Liver (tissue), 9 donors: Measurements from ENCODE around the gene DSCAML1. TPM values are rescaled to one million over a fixed set of nuclear protein-coding genes. Genes with fewer than 3 reads are reported as not detected.

Experiments used
- DNase-seq: peaks from one replicate; pipeline ENCODE4 v3.0.0-alpha.2; 2017; ENCODE audit warnings: low spot score
- H3K27ac ChIP-seq, 2 donors: one replicate each; pipeline ENCODE4 v1.7.0; 2013; ENCODE audit warnings: inconsistent platforms in 2 of 2, low read length in 2 of 2, control low read depth in 1 of 2, low read depth in 1 of 2, mild to moderate bottlenecking in 1 of 2
- H3K27me3 ChIP-seq, 4 donors: one replicate each; pipeline versions ENCODE4 v1.6.1 to v1.7.0; 2013; ENCODE audit warnings: low read length in 3 of 4, inconsistent platforms in 1 of 4, mild to moderate bottlenecking in 1 of 4, moderate library complexity in 1 of 4; ENCODE audit not compliant: control insufficient read depth in 4 of 4, insufficient read depth in 4 of 4
- H3K36me3 ChIP-seq, 4 donors: one replicate each; pipeline versions ENCODE4 v1.6.1 to v1.7.0; 2013; ENCODE audit warnings: low read length in 3 of 4, mild to moderate bottlenecking in 3 of 4, low read depth in 1 of 4, moderate library complexity in 1 of 4; ENCODE audit not compliant: control insufficient read depth in 4 of 4, insufficient read depth in 3 of 4
- H3K4me1 ChIP-seq, 4 donors: one replicate each; pipeline versions ENCODE4 v1.6.1 to v1.7.0; 2013; ENCODE audit warnings: low read length in 3 of 4, mild to moderate bottlenecking in 3 of 4, moderate library complexity in 1 of 4; ENCODE audit not compliant: control insufficient read depth in 4 of 4, insufficient read depth in 4 of 4
- H3K4me3 ChIP-seq, 3 donors: one replicate each; pipeline versions ENCODE4 v1.6.1 to v1.7.0; 2013; ENCODE audit warnings: low read length in 3 of 3, control low read depth in 1 of 3, low read depth in 1 of 3, mild to moderate bottlenecking in 1 of 3
- H3K9ac ChIP-seq, 2 donors: one replicate each; pipeline ENCODE4 v1.7.0; 2013; ENCODE audit warnings: low read length in 2 of 2, mild to moderate bottlenecking in 2 of 2, moderate library complexity in 2 of 2, control low read depth in 1 of 2, low read depth in 1 of 2
- H3K9me3 ChIP-seq, 4 donors: one replicate each; pipeline versions ENCODE4 v1.6.1 to v1.7.0; 2013; ENCODE audit warnings: low read length in 3 of 4; ENCODE audit not compliant: control insufficient read depth in 4 of 4
- EGR1 ChIP-seq, 2 donors: IDR thresholded peaks; 2 replicates each; pipeline ENCODE4 v1.6.1; 2016 to 2018; ENCODE audit warnings: antibody characterized with exemption in 2 of 2, low read depth in 2 of 2
- FOXA2 ChIP-seq: IDR thresholded peaks from 2 replicates; pipeline ENCODE4 v1.6.1; 2016; ENCODE audit warnings: antibody characterized with exemption
- GABPA ChIP-seq, 2 donors: IDR thresholded peaks in 1 of 2; conservative IDR thresholded peaks in 1 of 2; 2 replicates each; pipeline ENCODE4 v1.6.1; 2016; ENCODE audit warnings: antibody characterized with exemption in 2 of 2, mild to moderate bottlenecking in 1 of 2, moderate library complexity in 1 of 2
- HNF4A ChIP-seq, 2 donors: conservative IDR thresholded peaks; 2 replicates each; pipeline ENCODE4 v1.6.1; 2016; ENCODE audit warnings: antibody characterized with exemption in 2 of 2, mild to moderate bottlenecking in 2 of 2
- JUND ChIP-seq, 2 donors: IDR thresholded peaks; 2 replicates each; pipeline ENCODE4 v1.6.1; 2016; ENCODE audit warnings: antibody characterized with exemption in 2 of 2
- NR2F2 ChIP-seq: IDR thresholded peaks from 2 replicates; pipeline ENCODE4 v1.6.1; 2016; ENCODE audit warnings: antibody characterized with exemption
- RAD21 ChIP-seq, 2 donors: IDR thresholded peaks; 2 replicates each; pipeline ENCODE4 v1.6.1; 2016; ENCODE audit warnings: antibody characterized with exemption in 2 of 2, mild to moderate bottlenecking in 2 of 2
- REST ChIP-seq: IDR thresholded peaks from 2 replicates; pipeline ENCODE4 v1.6.1; 2016; ENCODE audit warnings: antibody characterized with exemption, mild to moderate bottlenecking
- SP1 ChIP-seq: IDR thresholded peaks from 2 replicates; pipeline ENCODE4 v1.6.1; 2018; ENCODE audit warnings: antibody characterized with exemption, mild to moderate bottlenecking
- TAF1 ChIP-seq: conservative IDR thresholded peaks from 2 replicates; pipeline ENCODE4 v1.6.1; 2016; ENCODE audit warnings: antibody characterized with exemption, mild to moderate bottlenecking
- YY1 ChIP-seq: IDR thresholded peaks from 2 replicates; pipeline ENCODE4 v1.6.1; 2016; ENCODE audit warnings: antibody characterized with exemption, mild to moderate bottlenecking
- WGBS: extraction: QIAGEN DNeasy Blood & Tissue Kit; methylation state at CpG from one replicate; pipeline ENCODE4 v1.1.7; 2013; 5-methylcytosine and 5-hydroxymethylcytosine counted together
- polyA plus RNA-seq, 2 donors: library from polyadenylated mRNA; stranded (reverse) in 1 of 2; unstranded in 1 of 2; fragments of 200-250 nt in 1 of 2; fragments of >200 nt in 1 of 2; fragmentation: Nextera tagmentation in 1 of 2; extraction: Ambion mirVana in 1 of 2; gene quantifications; one replicate each; pipeline versions ENCODE4 v1.2.1 to v1.2.3, GENCODE V29; 2013 to 2015
- total RNA-seq, 2 donors: library from RNA; depleted of rRNA; stranded (reverse); fragments of >200 nt; gene quantifications; one replicate each; pipeline ENCODE4 v1.2.3, GENCODE V29; 2014
- TF ChIP-seq, protein P1 (sequence below): IDR thresholded peaks from 2 replicates; pipeline ENCODE4 v1.6.1; 2016; ENCODE audit warnings: antibody characterized with exemption
- TF ChIP-seq, protein P2 (sequence below): IDR thresholded peaks from 2 replicates; pipeline ENCODE4 v1.6.1; 2016; ENCODE audit warnings: antibody characterized with exemption
- donor health status: healthy.
- donor health status: healthy.
- donor health status: healthy.
- donor health status: healthy.
- donor health status: healthy.

The DSCAML1 gene
- total and polyA plus RNA-seq, 4 donors: 0.07 to 0.42 (median 0.20) TPM

- TF ChIP-seq GABPA (IDR thresholded peaks at IDR 0.05 in 1 of 2, conservative IDR thresholded peaks at IDR 0.05 in 1 of 2) (no peak), JUND (IDR thresholded peaks at IDR 0.05) (no peak)
These were observed 415.3 kb downstream of the DSCAML1 start (continued) for GRCh38 chr11:117381481-117382387.

- DNase-seq: no peak
- no peak overlapping the region for H3K9ac ChIP-seq
- no peak for TF ChIP-seq RAD21 (IDR thresholded peaks at IDR 0.05)
- no peak for TF ChIP-seq YY1
- TF ChIP-seq SP1: no peak
- TF ChIP-seq, protein P1, sequence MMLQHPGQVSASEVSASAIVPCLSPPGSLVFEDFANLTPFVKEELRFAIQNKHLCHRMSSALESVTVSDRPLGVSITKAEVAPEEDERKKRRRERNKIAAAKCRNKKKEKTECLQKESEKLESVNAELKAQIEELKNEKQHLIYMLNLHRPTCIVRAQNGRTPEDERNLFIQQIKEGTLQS: no peak
- TF ChIP-seq TAF1: no peak
- TF ChIP-seq NR2F2: no peak
- TF ChIP-seq FOXA2: no peak
- TF ChIP-seq, protein P2, sequence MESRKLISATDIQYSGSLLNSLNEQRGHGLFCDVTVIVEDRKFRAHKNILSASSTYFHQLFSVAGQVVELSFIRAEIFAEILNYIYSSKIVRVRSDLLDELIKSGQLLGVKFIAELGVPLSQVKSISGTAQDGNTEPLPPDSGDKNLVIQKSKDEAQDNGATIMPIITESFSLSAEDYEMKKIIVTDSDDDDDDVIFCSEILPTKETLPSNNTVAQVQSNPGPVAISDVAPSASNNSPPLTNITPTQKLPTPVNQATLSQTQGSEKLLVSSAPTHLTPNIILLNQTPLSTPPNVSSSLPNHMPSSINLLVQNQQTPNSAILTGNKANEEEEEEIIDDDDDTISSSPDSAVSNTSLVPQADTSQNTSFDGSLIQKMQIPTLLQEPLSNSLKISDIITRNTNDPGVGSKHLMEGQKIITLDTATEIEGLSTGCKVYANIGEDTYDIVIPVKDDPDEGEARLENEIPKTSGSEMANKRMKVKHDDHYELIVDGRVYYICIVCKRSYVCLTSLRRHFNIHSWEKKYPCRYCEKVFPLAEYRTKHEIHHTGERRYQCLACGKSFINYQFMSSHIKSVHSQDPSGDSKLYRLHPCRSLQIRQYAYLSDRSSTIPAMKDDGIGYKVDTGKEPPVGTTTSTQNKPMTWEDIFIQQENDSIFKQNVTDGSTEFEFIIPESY: no peak
- TF ChIP-seq EGR1 (IDR thresholded peaks at IDR 0.05; ENCODE audit: low read depth in 2 of 2): no peak
- no peak for TF ChIP-seq GABPA (IDR thresholded peaks at IDR 0.05 in 1 of 2, conservative IDR thresholded peaks at IDR 0.05 in 1 of 2)
- no peak for TF ChIP-seq REST
- no peak for TF ChIP-seq HNF4A (conservative IDR thresholded peaks at IDR 0.05)
- H3K4me3 ChIP-seq: no peak overlapping the region
- H3K9me3 ChIP-seq: no peaks in the 10 kb centered on the region
- no peak overlapping the region for H3K27ac ChIP-seq
- H3K36me3 ChIP-seq: peaks cover 0 to 49% (median 23%) of the 10 kb centered on the region in 4 donors
- WGBS: 97% methylated on average over 4 of the region's 4 CpGs
- no peaks in the 10 kb centered on the region for H3K4me1 ChIP-seq
- no peaks in the 10 kb centered on the region for H3K27me3 ChIP-seq
These were observed 416.3 kb downstream of the DSCAML1 start for GRCh38 chr11:117380676-117381075.
